K562 (cell line): ENCODE measurements around the gene MAN2A1. TPM values are rescaled to one million over a fixed set of nuclear protein-coding genes. Genes with fewer than 3 reads are reported as not detected.
A peak's percentile ranks its signal among the peaks of the same experiment; 100 is the strongest.
"Not testable (repeated sequence)": the region's sequence is repeated elsewhere in the genome, so short reads cannot be mapped to it uniquely, and the experiment has no call there.

Source experiments
- ATAC-seq: fragments of 200-7000 bp; cut with Tn5 transposase; 3 replicates; pipeline ENCODE4 v1.9.1; 2020; ENCODE audit warnings: moderate library complexity
- BruUV-seq: library from RNA; stranded (reverse); fragments of 400-500 nt; replicated peaks from 2 replicates; lab custom pipeline; 2021; lab: Mats Ljungman, UMichigan
- CTCF ChIA-PET: fragments of 300-600 bp; formaldehyde crosslinking; extraction: SDS; loops from one replicate; lab custom pipeline; 2021; ENCODE audit warnings: low intra/inter-chr PET ratio; lab: Yijun Ruan, JAX
- POLR2A ChIA-PET: fragments of 300-600, 350-650 bp; sonication (Branson Sonifier 250); formaldehyde crosslinking; extraction: SDS; loops from one replicate; lab custom pipeline; 2021; ENCODE audit warnings: antibody characterized with exemption, inconsistent platforms; lab: Yijun Ruan, JAX
- DNase-seq, 4 experiments: peaks; one replicate each; pipeline versions ENCODE4 v3.0.0 to v3.0.0-alpha.2; 2011 to 2018; ENCODE audit warnings: low spot score in 3 of 4, mixed read lengths in 3 of 4; ENCODE audit errors: extremely low read depth in 1 of 4
- FAIRE-seq: peaks from 2 replicates; lab custom pipeline; 2011; peaks lifted over from hg19 to GRCh38; lab: Jason Lieb, UNC
- H2AFZ ChIP-seq: 2 replicates; pipeline ENCODE4 v1.6.0; 2011; ENCODE audit warnings: low read depth, low read length, control low read depth, inconsistent platforms
- H3K27ac ChIP-seq: fragments of 200-600 bp; 3 replicates; pipeline ENCODE4 v1.8.0; 2011; ENCODE audit warnings: low read depth, mild to moderate bottlenecking, control low read depth, inconsistent platforms, low read length, moderate library complexity, mixed read lengths; ENCODE audit errors: extremely low read depth
- H3K27me3 ChIP-seq, 2 experiments: fragments of 300-600 bp in 1 of 2; 2 replicates in 1 of 2; 3 replicates in 1 of 2; pipeline versions ENCODE4 v1.6.0 to v1.8.0; 2011; ENCODE audit warnings: inconsistent platforms in 2 of 2, low read length in 2 of 2, mild to moderate bottlenecking in 1 of 2, mixed read lengths in 1 of 2, moderate library complexity in 1 of 2; ENCODE audit not compliant: control insufficient read depth in 2 of 2, insufficient read depth in 2 of 2
- H3K36me3 ChIP-seq: fragments of 300-600 bp; 3 replicates; pipeline ENCODE4 v1.8.0; 2011; ENCODE audit warnings: mild to moderate bottlenecking, low read length, inconsistent platforms; ENCODE audit not compliant: control insufficient read depth, insufficient read depth
- H3K4me1 ChIP-seq, 2 experiments: fragments of 200-600 bp in 1 of 2; replicated peaks in 1 of 2; 2 replicates in 1 of 2; 3 replicates in 1 of 2; pipeline versions ENCODE4 v1.5.1 to v1.8.0; 2011; ENCODE audit warnings: inconsistent platforms in 2 of 2, low read length in 2 of 2, mild to moderate bottlenecking in 1 of 2, mixed read lengths in 1 of 2, moderate library complexity in 1 of 2; ENCODE audit not compliant: control insufficient read depth in 2 of 2, insufficient read depth in 2 of 2
- H3K4me2 ChIP-seq: 2 replicates; pipeline ENCODE4 v1.6.1; 2011; ENCODE audit warnings: low read length, control low read depth, inconsistent platforms, mixed read lengths; ENCODE audit not compliant: insufficient read depth
- H3K4me3 ChIP-seq: fragments of 200-600 bp; sonication (generic), shearing (Covaris generic); 2 replicates; pipeline ENCODE4 v1.5.1; 2016; ENCODE audit warnings: control low read depth, inconsistent platforms
- H3K79me2 ChIP-seq: fragments of 200-600 bp; 3 replicates; pipeline ENCODE4 v1.8.0; 2011; ENCODE audit warnings: low read length, inconsistent platforms; ENCODE audit not compliant: control insufficient read depth, insufficient read depth
- H3K9ac ChIP-seq, 2 experiments: 2 replicates each; pipeline versions ENCODE4 v1.6.0 to v1.6.1; 2011; ENCODE audit warnings: low read depth in 2 of 2, low read length in 2 of 2, control low read depth in 1 of 2, inconsistent platforms in 1 of 2, mild to moderate bottlenecking in 1 of 2, mixed read lengths in 1 of 2; ENCODE audit not compliant: insufficient read depth in 1 of 2
- H3K9me1 ChIP-seq: one replicate; pipeline ENCODE4 v1.6.0; 2011; ENCODE audit warnings: inconsistent platforms, mild to moderate bottlenecking, low read length, moderate library complexity; ENCODE audit not compliant: control insufficient read depth, insufficient read depth
- H3K9me3 ChIP-seq: replicated peaks from 2 replicates; pipeline ENCODE4 v1.5.1; 2011; ENCODE audit warnings: low read depth, low read length, inconsistent platforms; ENCODE audit not compliant: control insufficient read depth, insufficient read depth
- H4K20me1 ChIP-seq: replicated peaks from 2 replicates; pipeline ENCODE4 v1.6.1; 2011; ENCODE audit warnings: low read length, inconsistent platforms, mixed read lengths; ENCODE audit not compliant: control insufficient read depth, insufficient read depth
- BCOR ChIP-seq: fragments of 450-650 bp; IDR thresholded peaks from 2 replicates; pipeline ENCODE4 v1.6.1; 2016
- CBX8 ChIP-seq: fragments of 200-600 bp; sonication (generic); IDR thresholded peaks from 2 replicates; pipeline ENCODE4 v1.6.1; 2012; ENCODE audit warnings: borderline replicate concordance, mixed run types, low read depth, mild to moderate bottlenecking, moderate library complexity, mixed read lengths, low read length, control low read depth, inconsistent platforms; ENCODE audit not compliant: poor library complexity, severe bottlenecking; ENCODE audit errors: extremely low read depth
- FOSL1 ChIP-seq: fragments of 200-800 bp; sonication (Bioruptor generic); conservative IDR thresholded peaks from 2 replicates; pipeline ENCODE4 v1.6.1; 2016; ENCODE audit warnings: missing genetic modification characterization, missing compliant biosample characterization
- ZNF146 ChIP-seq: IDR thresholded peaks from one replicate; pipeline ENCODE4 v1.6.1; 2018; ENCODE audit warnings: missing compliant biosample characterization; ENCODE audit not compliant: unreplicated experiment
- WGBS: fragments of 100-300 bp; shearing (Covaris generic); methylation state at CpG from one replicate; pipeline ENCODE4 v1.1.6; 2016; ENCODE audit warnings: low coverage, mixed read lengths; ENCODE audit not compliant: insufficient coverage; ENCODE audit errors: missing lambda C conversion rate; 5-methylcytosine and 5-hydroxymethylcytosine counted together
- in situ Hi-C: fragments of 300-500 bp; cut with MboI; formaldehyde crosslinking; loops from 4 replicates; pipeline ENCODE4 v1.15.0; 2018; ENCODE audit warnings: inconsistent platforms, mixed read lengths
- intact Hi-C: fragments of 100-400 bp; cut with micrococcal nuclease; formaldehyde crosslinking; loops from 2 replicates; pipeline ENCODE4 v1.14.2; 2022
- polyA plus RNA-seq, 8 experiments: library from polyadenylated mRNA; depleted of rRNA in 4 of 8; stranded (reverse) in 5 of 8; unstranded in 3 of 8; fragments of >200 nt; fragmentation: Nextera tagmentation in 2 of 8; fragmentation: Illumina TruSeq in 1 of 8; extraction: Ambion mirVana in 2 of 8; extraction: Trizol in 1 of 8; gene quantifications; 2 replicates each; pipeline versions ENCODE4 v1.2.1 to v1.2.3, GENCODE V29; 2011 to 2014; ENCODE audit warnings: inconsistent platforms in 1 of 8, missing spikeins in 1 of 8
- total RNA-seq, 7 experiments: library from RNA; depleted of rRNA in 6 of 7; stranded (reverse); fragments of >200 nt in 6 of 7; fragmentation: Illumina TruSeq in 2 of 7; extraction: Trizol in 2 of 7; gene quantifications; 2 replicates each; pipeline versions ENCODE4 v1.2.1 to v1.2.3, GENCODE V29; 2011 to 2021; ENCODE audit warnings: low replicate concordance in 1 of 7

Gene MAN2A1
- total and polyA plus RNA-seq, 9 of the 15 experiments (the other 6 are each of a cell fraction or from before 2014, with no cell fraction given): 5.2 to 32.0 (median 19.8) TPM

GRCh38 chr5:109759306-109759705, 69.6 kb downstream of the MAN2A1 start:
- Histone ChIP-seq H3K79me2 (peaks cover 15% of the 10 kb centered on the region; the same call in 2 of the 3 replicates), H3K4me3 (no peak overlapping the region), H2AFZ (no peak overlapping the region), H3K27me3 (no peaks in the 10 kb centered on the region), H3K9me3 (no peaks in the 10 kb centered on the region), H3K36me3 (peaks cover 21% of the 10 kb centered on the region), H3K9ac (no peak overlapping the region), H4K20me1 (no peaks in the 10 kb centered on the region), H3K4me2 (no peak overlapping the region), H3K4me1 (peaks cover 0 to 9% of the 10 kb centered on the region in 2 experiments; a peak in 1 of 5 replicates), H3K9me1 (no peaks in the 10 kb centered on the region), H3K27ac (peak overlapping the region; percentile 22; the same call in 1 of the 3 replicates)
- FAIRE-seq: no peak
- ChIA-PET POLR2A (interaction anchor here (0.8 kb wide), 1 partner anchor 13 kb away, joined by 3 read pairs; no protein-coding TSS in a partner anchor), CTCF (no interaction called here)
- DNase-seq: no peak
- no TSS peak for BruUV-seq
- intact Hi-C loops: no loop called here
- TF ChIP-seq FOSL1 (tag) (peak; percentile 54), CBX8 (no peak)
- ATAC-seq: no peak
- in situ Hi-C loops: no loop called here

GRCh38 chr5:109760130-109760529, 70.4 kb downstream of the MAN2A1 start:
- 98% methylated on average over 4 of the region's 4 CpGs for WGBS
- DNase-seq, H3K27me3 ChIP-seq, intact Hi-C loops, H3K27ac ChIP-seq, H3K4me1 ChIP-seq, H3K9ac ChIP-seq, ATAC-seq, H3K4me2 ChIP-seq, CTCF ChIA-PET, in situ Hi-C loops, H4K20me1 ChIP-seq, H3K9me3 ChIP-seq, H3K9me1 ChIP-seq, H2AFZ ChIP-seq, POLR2A ChIA-PET, FAIRE-seq, BruUV-seq, H3K4me3 ChIP-seq: not testable (repeated sequence)
- Histone ChIP-seq H3K79me2 (peaks cover 15% of the 10 kb centered on the region; the same call in 2 of the 3 replicates), H3K36me3 (peaks cover 21% of the 10 kb centered on the region)
- TF ChIP-seq BCOR: 0 out of 2 replicates have a peak, but pooled peaks have one; percentile 10
- TF ChIP-seq ZNF146 (CRISPR knock-in tag): peak; percentile 55
